HepG2 (cell line): ENCODE measurements around the gene NUDT3. TPM values are rescaled to one million over a fixed set of nuclear protein-coding genes. Genes with fewer than 3 reads are reported as not detected.

ENCODE experiments used
- ARID4A ChIP-seq: sonication (generic); formaldehyde crosslinking; IDR thresholded peaks from 2 replicates; pipeline ENCODE4 v1.5.0; 2020; ENCODE audit warnings: mild to moderate bottlenecking, missing genetic modification reagents, borderline replicate concordance
- ARID5B ChIP-seq: IDR thresholded peaks from 2 replicates; pipeline ENCODE4 v1.4.0; 2020; ENCODE audit warnings: mild to moderate bottlenecking, missing genetic modification reagents
- ARNTL ChIP-seq: sonication (generic); formaldehyde crosslinking; IDR thresholded peaks from 2 replicates; pipeline ENCODE4 v1.4.0; 2020; ENCODE audit warnings: mild to moderate bottlenecking, missing genetic modification reagents
- KAT7 ChIP-seq: IDR thresholded peaks from 2 replicates; pipeline ENCODE4 v1.6.1; 2018; ENCODE audit warnings: borderline replicate concordance, missing compliant biosample characterization
- KLF15 ChIP-seq: sonication (generic); formaldehyde crosslinking; IDR thresholded peaks from 2 replicates; pipeline ENCODE4 v1.8.1; 2023; ENCODE audit warnings: borderline replicate concordance, mild to moderate bottlenecking, inconsistent platforms, missing genetic modification reagents, mixed read lengths
- LRRFIP1 ChIP-seq: sonication (generic); formaldehyde crosslinking; conservative IDR thresholded peaks from 2 replicates; pipeline ENCODE4 v1.4.0; 2020; ENCODE audit warnings: missing genetic modification reagents
- MEF2D ChIP-seq: sonication (generic); formaldehyde crosslinking; IDR thresholded peaks from 2 replicates; pipeline ENCODE4 v1.5.1; 2020; ENCODE audit warnings: mild to moderate bottlenecking, missing genetic modification reagents
- PCBP2 ChIP-seq: fragments of 200-400 bp; formaldehyde crosslinking; optimal IDR thresholded peaks from 2 replicates; pipeline ENCODE3; 2018; ENCODE audit warnings: low read length, low read depth; ENCODE audit not compliant: poor library complexity, severe bottlenecking
- POLR2AphosphoS2 ChIP-seq: IDR thresholded peaks from 2 replicates; pipeline ENCODE4 v1.6.1; 2011; ENCODE audit warnings: low read depth, low read length, improper control_type of control experiment
- SYNCRIP ChIP-seq: fragments of 200-400 bp; formaldehyde crosslinking; IDR thresholded peaks from 2 replicates; pipeline ENCODE4 v1.6.1; 2018; ENCODE audit warnings: mild to moderate bottlenecking, low read depth, low read length; ENCODE audit not compliant: insufficient read depth
- ZGPAT ChIP-seq: IDR thresholded peaks from 2 replicates; pipeline ENCODE4 v1.6.1; 2016; ENCODE audit warnings: mild to moderate bottlenecking
- polyA plus RNA-seq, 8 experiments: library from polyadenylated mRNA; depleted of rRNA in 3 of 8; stranded (reverse) in 7 of 8; unstranded in 1 of 8; fragments of >200 nt; fragmentation: Illumina TruSeq in 4 of 8; extraction: Trizol in 4 of 8; gene quantifications; 2 replicates each; pipeline versions ENCODE4 v1.2.1 to v1.2.3, GENCODE V29; 2011 to 2016; ENCODE audit warnings: low read depth in 4 of 8, missing spikeins in 1 of 8, mixed read lengths in 1 of 8; ENCODE audit not compliant: insufficient read depth in 1 of 8
- total RNA-seq, 5 experiments: library from RNA; depleted of rRNA; stranded (reverse); fragments of >200 nt; fragmentation: Illumina TruSeq; extraction: Trizol; gene quantifications; 2 replicates each; pipeline ENCODE4 v1.2.3, GENCODE V29; 2016; ENCODE audit warnings: low read depth in 1 of 5

Gene NUDT3
- total and polyA plus RNA-seq, 2 of the 13 experiments (the other 11 are each of a cell fraction or from before 2014, with no cell fraction given): 20.2 to 20.6 TPM

GRCh38 chr6:34425498-34426410 lies 33.3 kb upstream of the NUDT3 start, which contains the start of gene RPS10 (continued):
- TF ChIP-seq ARNTL (CRISPR knock-in tag) (0 out of 2 replicates have a peak, but pooled peaks have one; percentile 37), SYNCRIP (no peak), ARID5B (CRISPR knock-in tag) (peak; percentile 67), ZGPAT (CRISPR knock-in tag) (peak; percentile 87), LRRFIP1 (CRISPR knock-in tag) (no peak), PCBP2 (no peak), MEF2D (CRISPR knock-in tag) (peak; percentile 81), POLR2AphosphoS2 (no peak), KAT7 (peak; percentile 76; the same call in 1 of the 2 replicates), ARID4A (CRISPR knock-in tag) (peak; percentile 82; the same call in 1 of the 2 replicates), KLF15 (CRISPR knock-in tag) (0 out of 2 replicates have a peak, but pooled peaks have one; percentile 79)
